ENCODE data around the gene ERC1.
"Not testable (repeated sequence)": the region's sequence is repeated elsewhere in the genome, so short reads cannot be mapped to it uniquely, and the experiment has no call there.

The ERC1 gene

GRCh38 chr12:1338483-1339177 lies 347.6 kb downstream of the ERC1 start:
- DNase-seq, result no peak

- DNase-seq, result not testable (repeated sequence)
These were observed 348.1 kb downstream of the ERC1 start for GRCh38 chr12:1339178-1339541.

GRCh38 chr12:1339618-1340319 lies 348.7 kb downstream of the ERC1 start:
- no peak for DNase-seq

GRCh38 chr12:1341270-1341669 lies 350.2 kb downstream of the ERC1 start:
- not testable (repeated sequence) for DNase-seq

- DNase-seq, result no peak
These were observed 352.4 kb downstream of the ERC1 start for GRCh38 chr12:1343422-1343821.

GRCh38 chr12:1344245-1344644 lies 353.2 kb downstream of the ERC1 start:
- DNase-seq, result no peak

GRCh38 chr12:1346126-1346525 lies 355.1 kb downstream of the ERC1 start:
- no peak for DNase-seq

GRCh38 chr12:1347294-1347693 lies 356.3 kb downstream of the ERC1 start:
- DNase-seq, result no peak

- DNase-seq, result no peak
These were observed 357.6 kb downstream of the ERC1 start for GRCh38 chr12:1348606-1349005.

- DNase-seq, result no peak
These were observed 359.3 kb downstream of the ERC1 start for GRCh38 chr12:1350055-1350933.

- no peak for DNase-seq
These were observed 359.9 kb downstream of the ERC1 start for GRCh38 chr12:1350934-1351240.

- DNase-seq, result no peak
These were observed 360.9 kb downstream of the ERC1 start for GRCh38 chr12:1351926-1352325.

- no peak for DNase-seq
These were observed 362.4 kb downstream of the ERC1 start for GRCh38 chr12:1353451-1353850.

- no peak for DNase-seq
These were observed 364.4 kb downstream of the ERC1 start for GRCh38 chr12:1355396-1355795.

- DNase-seq, result not testable (repeated sequence)
These were observed 364.8 kb downstream of the ERC1 start for GRCh38 chr12:1355871-1356270.

GRCh38 chr12:1356285-1356684 lies 365.3 kb downstream of the ERC1 start:
- DNase-seq, result no peak

GRCh38 chr12:1357171-1357570 lies 366.1 kb downstream of the ERC1 start:
- DNase-seq, result no peak

GRCh38 chr12:1357711-1358110 lies 366.7 kb downstream of the ERC1 start:
- no peak for DNase-seq

GRCh38 chr12:1360441-1361210 lies 369.6 kb downstream of the ERC1 start:
- DNase-seq, result no peak

- DNase-seq, result no peak
These were observed 371.2 kb downstream of the ERC1 start for GRCh38 chr12:1362143-1362662.

GRCh38 chr12:1365703-1366102 lies 374.7 kb downstream of the ERC1 start:
- no peak for DNase-seq

GRCh38 chr12:1367331-1368291 lies 376.6 kb downstream of the ERC1 start:
- DNase-seq, result no peak
